HL-60 (cell line): Measurements from ENCODE around the gene OR2W3.

Experiments used
- DNase-seq, 2 experiments: peaks; one replicate each; pipeline ENCODE4 v3.0.0-alpha.2; 2010 to 2020; ENCODE audit warnings: low read depth in 1 of 2, low spot score in 1 of 2
- H3K27ac ChIP-seq: fragments of 250-450 bp; sonication (Bioruptor Pico); replicated peaks from 2 replicates; pipeline ENCODE4 v1.5.1; 2020; ENCODE audit warnings: mild to moderate bottlenecking, moderate library complexity
- H3K27me3 ChIP-seq: fragments of 250-450 bp; sonication (Bioruptor Pico); 2 replicates; pipeline ENCODE4 v1.5.1; 2021; ENCODE audit warnings: mild to moderate bottlenecking, moderate library complexity; ENCODE audit not compliant: insufficient read depth, poor library complexity, severe bottlenecking
- H3K4me3 ChIP-seq: replicated peaks from 2 replicates; pipeline ENCODE4 v1.5.1; 2011; ENCODE audit warnings: mild to moderate bottlenecking, control low read depth, low read length; ENCODE audit not compliant: insufficient read depth
- GABPA ChIP-seq: IDR thresholded peaks from 2 replicates; pipeline ENCODE4 v1.6.1; 2012; ENCODE audit warnings: low read depth
- POLR2AphosphoS5 ChIP-seq: IDR thresholded peaks from 2 replicates; pipeline ENCODE4 v1.6.1; 2012; ENCODE audit warnings: low read depth
- SPI1 ChIP-seq: IDR thresholded peaks from 2 replicates; pipeline ENCODE4 v1.6.1; 2012; ENCODE audit warnings: low read depth, mild to moderate bottlenecking, borderline replicate concordance
- TF ChIP-seq, protein P1 (sequence below): IDR thresholded peaks from one replicate; pipeline ENCODE4 v1.5.1; 2011; ENCODE audit warnings: low read length, control low read depth, inconsistent platforms; ENCODE audit not compliant: insufficient read depth
- TF ChIP-seq, protein P2 (sequence below): IDR thresholded peaks from 2 replicates; pipeline ENCODE4 v1.6.1; 2012; ENCODE audit warnings: low read depth; ENCODE audit not compliant: insufficient replicate concordance

The OR2W3 gene

DNA sequence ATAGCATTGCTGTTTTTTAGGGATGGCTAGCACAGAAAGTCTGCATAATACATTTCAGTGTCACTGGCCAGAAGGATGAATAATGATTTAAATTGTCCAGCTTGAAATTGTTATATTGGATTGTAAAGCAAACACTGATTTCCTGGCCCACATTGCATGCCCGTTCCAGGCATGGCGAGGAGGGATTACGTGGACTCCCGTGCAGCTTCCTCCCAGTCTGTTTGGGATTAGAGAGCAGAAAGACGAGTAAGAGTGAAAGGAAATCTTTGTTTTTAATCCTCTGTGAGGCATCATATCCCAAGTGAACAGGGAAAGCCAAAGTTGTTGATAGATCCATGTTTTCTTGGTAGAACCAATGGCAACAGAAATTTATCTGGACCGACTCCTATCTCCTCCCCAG is 30.0 kb upstream of the OR2W3 start:
- no peak for DNase-seq
- TF ChIP-seq POLR2AphosphoS5, result no peak
- TF ChIP-seq GABPA, result no peak
- TF ChIP-seq, protein P1, sequence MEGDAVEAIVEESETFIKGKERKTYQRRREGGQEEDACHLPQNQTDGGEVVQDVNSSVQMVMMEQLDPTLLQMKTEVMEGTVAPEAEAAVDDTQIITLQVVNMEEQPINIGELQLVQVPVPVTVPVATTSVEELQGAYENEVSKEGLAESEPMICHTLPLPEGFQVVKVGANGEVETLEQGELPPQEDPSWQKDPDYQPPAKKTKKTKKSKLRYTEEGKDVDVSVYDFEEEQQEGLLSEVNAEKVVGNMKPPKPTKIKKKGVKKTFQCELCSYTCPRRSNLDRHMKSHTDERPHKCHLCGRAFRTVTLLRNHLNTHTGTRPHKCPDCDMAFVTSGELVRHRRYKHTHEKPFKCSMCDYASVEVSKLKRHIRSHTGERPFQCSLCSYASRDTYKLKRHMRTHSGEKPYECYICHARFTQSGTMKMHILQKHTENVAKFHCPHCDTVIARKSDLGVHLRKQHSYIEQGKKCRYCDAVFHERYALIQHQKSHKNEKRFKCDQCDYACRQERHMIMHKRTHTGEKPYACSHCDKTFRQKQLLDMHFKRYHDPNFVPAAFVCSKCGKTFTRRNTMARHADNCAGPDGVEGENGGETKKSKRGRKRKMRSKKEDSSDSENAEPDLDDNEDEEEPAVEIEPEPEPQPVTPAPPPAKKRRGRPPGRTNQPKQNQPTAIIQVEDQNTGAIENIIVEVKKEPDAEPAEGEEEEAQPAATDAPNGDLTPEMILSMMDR, result no peak
- TF ChIP-seq, protein P2, sequence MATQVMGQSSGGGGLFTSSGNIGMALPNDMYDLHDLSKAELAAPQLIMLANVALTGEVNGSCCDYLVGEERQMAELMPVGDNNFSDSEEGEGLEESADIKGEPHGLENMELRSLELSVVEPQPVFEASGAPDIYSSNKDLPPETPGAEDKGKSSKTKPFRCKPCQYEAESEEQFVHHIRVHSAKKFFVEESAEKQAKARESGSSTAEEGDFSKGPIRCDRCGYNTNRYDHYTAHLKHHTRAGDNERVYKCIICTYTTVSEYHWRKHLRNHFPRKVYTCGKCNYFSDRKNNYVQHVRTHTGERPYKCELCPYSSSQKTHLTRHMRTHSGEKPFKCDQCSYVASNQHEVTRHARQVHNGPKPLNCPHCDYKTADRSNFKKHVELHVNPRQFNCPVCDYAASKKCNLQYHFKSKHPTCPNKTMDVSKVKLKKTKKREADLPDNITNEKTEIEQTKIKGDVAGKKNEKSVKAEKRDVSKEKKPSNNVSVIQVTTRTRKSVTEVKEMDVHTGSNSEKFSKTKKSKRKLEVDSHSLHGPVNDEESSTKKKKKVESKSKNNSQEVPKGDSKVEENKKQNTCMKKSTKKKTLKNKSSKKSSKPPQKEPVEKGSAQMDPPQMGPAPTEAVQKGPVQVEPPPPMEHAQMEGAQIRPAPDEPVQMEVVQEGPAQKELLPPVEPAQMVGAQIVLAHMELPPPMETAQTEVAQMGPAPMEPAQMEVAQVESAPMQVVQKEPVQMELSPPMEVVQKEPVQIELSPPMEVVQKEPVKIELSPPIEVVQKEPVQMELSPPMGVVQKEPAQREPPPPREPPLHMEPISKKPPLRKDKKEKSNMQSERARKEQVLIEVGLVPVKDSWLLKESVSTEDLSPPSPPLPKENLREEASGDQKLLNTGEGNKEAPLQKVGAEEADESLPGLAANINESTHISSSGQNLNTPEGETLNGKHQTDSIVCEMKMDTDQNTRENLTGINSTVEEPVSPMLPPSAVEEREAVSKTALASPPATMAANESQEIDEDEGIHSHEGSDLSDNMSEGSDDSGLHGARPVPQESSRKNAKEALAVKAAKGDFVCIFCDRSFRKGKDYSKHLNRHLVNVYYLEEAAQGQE, result no peak
- no peak for TF ChIP-seq SPI1
- no peak overlapping the region for H3K4me3 ChIP-seq
- no peaks in the 10 kb centered on the region for H3K27me3 ChIP-seq
- H3K27ac ChIP-seq, result no peak overlapping the region

DNA sequence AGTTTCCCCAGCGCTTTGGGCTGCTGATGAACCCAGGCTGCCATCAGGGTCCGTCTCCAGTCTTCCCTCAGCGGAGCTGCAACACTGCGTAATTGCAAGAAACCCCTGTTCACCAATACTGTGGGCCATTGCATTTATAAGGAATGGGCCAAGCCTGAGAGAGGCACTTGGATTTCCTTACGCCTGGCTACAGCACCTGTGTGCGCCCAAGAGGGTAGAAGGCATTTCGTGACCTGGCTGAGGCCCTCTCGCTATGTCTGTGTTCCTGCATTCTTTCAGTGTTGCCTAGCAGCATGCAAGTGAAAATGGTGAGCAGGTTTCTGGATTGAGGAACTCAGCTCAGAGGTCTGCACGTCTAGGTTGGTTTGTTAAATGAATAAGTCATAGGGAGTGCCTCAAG is 12.0 kb upstream of the OR2W3 start:
- no peak overlapping the region for H3K27ac ChIP-seq
- no peak for TF ChIP-seq GABPA
- TF ChIP-seq, protein P2, result no peak
- no peak for TF ChIP-seq POLR2AphosphoS5
- no peak for TF ChIP-seq SPI1
- TF ChIP-seq, protein P1, result no peak
- H3K4me3 ChIP-seq, result no peak overlapping the region
- no peak for DNase-seq
- H3K27me3 ChIP-seq, result no peaks in the 10 kb centered on the region

DNA sequence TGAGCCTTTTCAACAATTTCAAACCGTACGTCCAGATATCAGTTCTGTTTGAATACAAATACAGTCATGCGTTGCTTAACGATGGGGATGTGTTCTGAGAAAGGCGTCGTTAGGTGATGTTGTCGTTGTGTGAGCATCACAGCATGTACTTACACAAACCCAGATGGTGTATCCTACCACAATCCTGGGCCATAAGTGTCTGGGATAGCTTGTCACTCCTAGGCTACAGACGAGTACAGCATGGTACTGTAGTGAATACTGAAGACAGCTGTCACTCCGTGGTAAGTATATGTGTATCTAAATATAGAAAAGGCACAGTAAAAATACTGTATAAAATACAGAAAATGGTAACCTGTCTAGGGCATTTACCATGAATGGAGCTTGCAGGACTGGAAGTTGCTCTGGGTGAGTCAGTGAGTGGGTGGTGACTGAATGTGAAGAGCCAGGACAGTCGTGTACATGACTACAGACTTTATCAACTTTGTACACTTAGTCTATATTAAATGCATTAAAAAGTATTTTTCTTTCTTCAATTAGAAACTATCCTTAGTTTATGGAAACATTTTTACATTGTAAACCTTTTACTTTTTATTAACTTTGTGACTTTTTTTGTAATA is 10.5 kb upstream of the OR2W3 start:
- Histone ChIP-seq H3K4me3 (no peak overlapping the region), H3K27ac (no peak overlapping the region), H3K27me3 (no peaks in the 10 kb centered on the region)
- no peak for DNase-seq
- TF ChIP-seq, protein P1, result no peak
- TF ChIP-seq SPI1 (no peak), POLR2AphosphoS5 (no peak), GABPA (no peak)
- TF ChIP-seq, protein P2, result no peak
